ENCODE results near the gene CHST11.

DNA sequence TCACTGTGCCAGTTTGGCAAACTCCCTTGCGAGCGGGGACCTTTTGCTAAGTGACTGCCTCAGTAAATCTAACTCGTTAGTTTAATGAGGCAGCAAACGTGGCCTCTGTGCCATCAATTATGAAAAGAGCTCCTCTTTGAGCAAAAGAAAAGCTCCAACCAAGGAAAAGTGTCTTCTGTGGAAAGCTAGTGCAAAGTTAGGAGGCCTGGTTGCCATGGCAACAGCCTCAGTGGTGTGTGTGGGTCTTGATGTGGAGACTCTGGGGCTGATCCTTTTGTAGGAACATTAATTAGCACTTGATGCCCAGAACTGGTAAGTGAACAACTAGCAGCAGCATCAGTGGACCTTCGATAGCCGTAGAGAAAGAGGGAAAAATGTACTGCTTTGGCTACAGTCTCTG is 145.7 kb downstream of the CHST11 start:
- TF ChIP-seq, protein P1, sequence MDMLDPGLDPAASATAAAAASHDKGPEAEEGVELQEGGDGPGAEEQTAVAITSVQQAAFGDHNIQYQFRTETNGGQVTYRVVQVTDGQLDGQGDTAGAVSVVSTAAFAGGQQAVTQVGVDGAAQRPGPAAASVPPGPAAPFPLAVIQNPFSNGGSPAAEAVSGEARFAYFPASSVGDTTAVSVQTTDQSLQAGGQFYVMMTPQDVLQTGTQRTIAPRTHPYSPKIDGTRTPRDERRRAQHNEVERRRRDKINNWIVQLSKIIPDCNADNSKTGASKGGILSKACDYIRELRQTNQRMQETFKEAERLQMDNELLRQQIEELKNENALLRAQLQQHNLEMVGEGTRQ (IDR thresholded peaks at IDR 0.05; ENCODE audit: borderline replicate concordance, low read depth, low read length) = no peak
- TF ChIP-seq POLR2AphosphoS5 (IDR thresholded peaks at IDR 0.05; ENCODE audit: low read length) = no peak
- TF ChIP-seq, protein P2, sequence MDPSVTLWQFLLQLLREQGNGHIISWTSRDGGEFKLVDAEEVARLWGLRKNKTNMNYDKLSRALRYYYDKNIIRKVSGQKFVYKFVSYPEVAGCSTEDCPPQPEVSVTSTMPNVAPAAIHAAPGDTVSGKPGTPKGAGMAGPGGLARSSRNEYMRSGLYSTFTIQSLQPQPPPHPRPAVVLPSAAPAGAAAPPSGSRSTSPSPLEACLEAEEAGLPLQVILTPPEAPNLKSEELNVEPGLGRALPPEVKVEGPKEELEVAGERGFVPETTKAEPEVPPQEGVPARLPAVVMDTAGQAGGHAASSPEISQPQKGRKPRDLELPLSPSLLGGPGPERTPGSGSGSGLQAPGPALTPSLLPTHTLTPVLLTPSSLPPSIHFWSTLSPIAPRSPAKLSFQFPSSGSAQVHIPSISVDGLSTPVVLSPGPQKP (IDR thresholded peaks at IDR 0.05; ENCODE audit: low read depth, low read length) = no peak
- TF ChIP-seq POLR2A (IDR thresholded peaks at IDR 0.05; ENCODE audit: low read depth, low read length) = no peak
- TF ChIP-seq, protein P3, sequence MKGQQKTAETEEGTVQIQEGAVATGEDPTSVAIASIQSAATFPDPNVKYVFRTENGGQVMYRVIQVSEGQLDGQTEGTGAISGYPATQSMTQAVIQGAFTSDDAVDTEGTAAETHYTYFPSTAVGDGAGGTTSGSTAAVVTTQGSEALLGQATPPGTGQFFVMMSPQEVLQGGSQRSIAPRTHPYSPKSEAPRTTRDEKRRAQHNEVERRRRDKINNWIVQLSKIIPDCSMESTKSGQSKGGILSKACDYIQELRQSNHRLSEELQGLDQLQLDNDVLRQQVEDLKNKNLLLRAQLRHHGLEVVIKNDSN (IDR thresholded peaks at IDR 0.05; ENCODE audit: borderline replicate concordance, extremely low read length, insufficient read depth, low read depth, low read length) = no peak
- no peak for TF ChIP-seq HDGF (IDR thresholded peaks at IDR 0.05)
- TF ChIP-seq, protein P4, sequence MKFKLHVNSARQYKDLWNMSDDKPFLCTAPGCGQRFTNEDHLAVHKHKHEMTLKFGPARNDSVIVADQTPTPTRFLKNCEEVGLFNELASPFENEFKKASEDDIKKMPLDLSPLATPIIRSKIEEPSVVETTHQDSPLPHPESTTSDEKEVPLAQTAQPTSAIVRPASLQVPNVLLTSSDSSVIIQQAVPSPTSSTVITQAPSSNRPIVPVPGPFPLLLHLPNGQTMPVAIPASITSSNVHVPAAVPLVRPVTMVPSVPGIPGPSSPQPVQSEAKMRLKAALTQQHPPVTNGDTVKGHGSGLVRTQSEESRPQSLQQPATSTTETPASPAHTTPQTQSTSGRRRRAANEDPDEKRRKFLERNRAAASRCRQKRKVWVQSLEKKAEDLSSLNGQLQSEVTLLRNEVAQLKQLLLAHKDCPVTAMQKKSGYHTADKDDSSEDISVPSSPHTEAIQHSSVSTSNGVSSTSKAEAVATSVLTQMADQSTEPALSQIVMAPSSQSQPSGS (IDR thresholded peaks at IDR 0.05; ENCODE audit: low read length) = no peak
